NB4 (cell line): ENCODE measurements around the gene RAI1.

Experiments used
- CTCF ChIP-seq: IDR thresholded peaks from one replicate; pipeline ENCODE4 v1.5.1; 2012; ENCODE audit warnings: low read depth, low read length
- MAX ChIP-seq: IDR thresholded peaks from 2 replicates; pipeline ENCODE4 v1.6.1; 2011; ENCODE audit warnings: low read depth, low read length
- MYC ChIP-seq: IDR thresholded peaks from 2 replicates; pipeline ENCODE4 v1.6.1; 2011; ENCODE audit warnings: low read depth, low read length
- POLR2A ChIP-seq: IDR thresholded peaks from 2 replicates; pipeline ENCODE4 v1.6.1; 2011; ENCODE audit warnings: mild to moderate bottlenecking; ENCODE audit not compliant: insufficient read length; ENCODE audit errors: extremely low read depth

- TF ChIP-seq CTCF (no peak), POLR2A (no peak), MAX (no peak), MYC (no peak)
These were observed 165.4 kb downstream of the RAI1 start for GRCh38 chr17:17846645-17847044.
